Panc1 (cell line): ENCODE measurements around the gene MRPL18. TPM values are rescaled to one million over a fixed set of nuclear protein-coding genes. Genes with fewer than 3 reads are reported as not detected.
A peak's percentile ranks its signal among the peaks of the same experiment; 100 is the strongest.

Experiments used
- ATAC-seq: fragments of 200-7000 bp; cut with Tn5 transposase; 2 replicates; pipeline ENCODE4 v1.9.1; 2020; ENCODE audit warnings: mild to moderate bottlenecking, moderate library complexity
- BruUV-seq: library from RNA; stranded (reverse); fragments of 400-500 nt; replicated peaks from 2 replicates; lab custom pipeline; 2021; lab: Mats Ljungman, UMichigan
- CTCF ChIA-PET: fragments of 300-600 bp; sonication (Branson Sonifier 250); formaldehyde crosslinking; loops from one replicate; lab custom pipeline; 2022; ENCODE audit warnings: antibody characterized with exemption; lab: Charles Lee
- POLR2A ChIA-PET: fragments of 300-600 bp; sonication (Branson Sonifier 250); formaldehyde crosslinking; loops from one replicate; lab custom pipeline; 2022; ENCODE audit warnings: antibody characterized with exemption; lab: Charles Lee
- DNase-seq: peaks from one replicate; pipeline ENCODE4 v3.0.0-alpha.2; 2010; ENCODE audit warnings: low read depth, low spot score
- H3K27ac ChIP-seq: 2 replicates; pipeline ENCODE4 v1.5.1; 2011; ENCODE audit warnings: mild to moderate bottlenecking, low read length, inconsistent platforms
- H3K27me3 ChIP-seq: fragments of 200-500 bp; sonication (Bioruptor generic); 2 replicates; pipeline ENCODE4 v1.6.0; 2014; ENCODE audit warnings: low read length, inconsistent platforms; ENCODE audit not compliant: control insufficient read depth, insufficient read depth
- H3K36me3 ChIP-seq: fragments of 200-500 bp; sonication (Bioruptor generic); 2 replicates; pipeline ENCODE4 v1.5.1; 2014; ENCODE audit warnings: inconsistent platforms, mild to moderate bottlenecking, low read length, moderate library complexity; ENCODE audit not compliant: control insufficient read depth, insufficient read depth
- H3K4me1 ChIP-seq: 2 replicates; pipeline ENCODE4 v1.5.1; 2011; ENCODE audit warnings: inconsistent platforms, mild to moderate bottlenecking, low read length, moderate library complexity; ENCODE audit not compliant: control insufficient read depth, insufficient read depth
- H3K4me3 ChIP-seq, 2 experiments: 2 replicates each; pipeline ENCODE4 v1.5.1; 2011 to 2012; ENCODE audit warnings: low read depth in 2 of 2, low read length in 2 of 2, mild to moderate bottlenecking in 2 of 2, inconsistent platforms in 1 of 2, moderate library complexity in 1 of 2
- H3K9me3 ChIP-seq: fragments of 200-500 bp; sonication (Bioruptor generic); 2 replicates; pipeline ENCODE4 v1.5.1; 2014; ENCODE audit warnings: low read depth, mild to moderate bottlenecking, inconsistent platforms, low read length, moderate library complexity; ENCODE audit not compliant: control insufficient read depth, insufficient read depth
- CTCF ChIP-seq: fragments of 450-650 bp; IDR thresholded peaks from 2 replicates; pipeline ENCODE4 v1.5.1; 2017; ENCODE audit warnings: mild to moderate bottlenecking
- POLR2AphosphoS5 ChIP-seq: IDR thresholded peaks from 2 replicates; pipeline ENCODE4 v1.6.1; 2012; ENCODE audit warnings: mild to moderate bottlenecking, low read depth, low read length, moderate library complexity
- REST ChIP-seq, 2 experiments: IDR thresholded peaks; 2 replicates each; pipeline ENCODE4 v1.6.1; 2011 to 2012; ENCODE audit warnings: low read depth in 2 of 2, control low read depth in 1 of 2, low read length in 1 of 2, mild to moderate bottlenecking in 1 of 2, moderate library complexity in 1 of 2; ENCODE audit not compliant: insufficient read depth in 1 of 2
- SIN3A ChIP-seq: IDR thresholded peaks from 2 replicates; pipeline ENCODE4 v1.6.1; 2012; ENCODE audit warnings: low read depth, mild to moderate bottlenecking, low read length, moderate library complexity, borderline replicate concordance; ENCODE audit not compliant: insufficient read depth
- TCF7L2 ChIP-seq: IDR thresholded peaks from 2 replicates; pipeline ENCODE4 v1.6.1; 2011; ENCODE audit warnings: mild to moderate bottlenecking, low read depth, low read length, inconsistent platforms
- in situ Hi-C: cut with HindIII; loops from 2 replicates; pipeline ENCODE4 v1.10.0; 2016; ENCODE audit warnings: low sequenced_read_pairs, low pct_unique_long_range_greater_than_20kb
- intact Hi-C: fragments of 100-400 bp; cut with micrococcal nuclease; formaldehyde crosslinking; loops from one replicate; pipeline ENCODE4 v1.10.0; 2022; ENCODE audit not compliant: unreplicated experiment
- total RNA-seq: library from RNA; stranded (reverse); gene quantifications from one replicate; pipeline ENCODE4 v1.2.1, GENCODE V29; 2021; ENCODE audit not compliant: unreplicated experiment

MRPL18 gene
- total RNA-seq, 1 experiment from 2014 or later = 98.4 TPM

- CTCF ChIA-PET = no interaction called here
- BruUV-seq = no TSS peak
- Histone ChIP-seq H3K27me3 (no peaks in the 10 kb centered on the region), H3K9me3 (no peaks in the 10 kb centered on the region), H3K27ac (peak overlapping the region; percentile 87), H3K4me1 (peaks cover 28% of the 10 kb centered on the region; the same call in 1 of the 2 replicates), H3K36me3 (peaks cover 54% of the 10 kb centered on the region), H3K4me3 (peak overlapping the region; percentile 98 to 99)
- intact Hi-C loops (loop anchor here (5.0 kb wide), 1 partner anchor 97 kb away; the partner anchor contains the start of gene SOD2), in situ Hi-C loops (no loop called here)
- no peak for DNase-seq
- POLR2A ChIA-PET = interaction anchor here (0.6 to 0.7 kb wide), 2 partner anchors 19 to 26 kb away, joined by 3 to 6 read pairs; no protein-coding TSS in a partner anchor
- ATAC-seq = no peak; the same call in 1 of the 2 replicates
- TF ChIP-seq CTCF = no peak
- peak; percentile 60; the same call in 1 of the 2 replicates for TF ChIP-seq SIN3A
Measured at GRCh38 chr6:159788753-159789376, 1.4 kb upstream of the MRPL18 start.

- in situ Hi-C loops = no loop called here
- intact Hi-C loops = loop anchor here (5.0 kb wide), 1 partner anchor 97 kb away; the partner anchor contains the start of gene SOD2
- POLR2A ChIA-PET = interaction anchor here (0.7 to 1.0 kb wide), 2 partner anchors 27 to 63 kb away, joined by 4 to 6 read pairs; partner anchors contain the start of gene WTAP
- Histone ChIP-seq H3K9me3 (no peaks in the 10 kb centered on the region), H3K27ac (peak within 1 kb of the TSS; percentile 99), H3K27me3 (no peaks in the 10 kb centered on the region), H3K4me1 (peaks cover 28% of the 10 kb centered on the region; the same call in 1 of the 2 replicates), H3K36me3 (peaks cover 57% of the 10 kb centered on the region), H3K4me3 (peak within 1 kb of the TSS; percentile 98 to 99)
- peak; percentile 93 for ATAC-seq
- BruUV-seq = no TSS peak
- TF ChIP-seq POLR2AphosphoS5 (peak; percentile 92), SIN3A (no peak; the same call in 1 of the 2 replicates)
- CTCF ChIA-PET = interaction anchor here (0.6 to 0.7 kb wide), 2 partner anchors 15 to 35 kb away, joined by 3 read pairs; no protein-coding TSS in a partner anchor
- DNase-seq = peak; percentile 96
Measured at GRCh38 chr6:159789377-159790148, 704 bp upstream of the MRPL18 start, which contains the start of gene TCP1. TSS of gene TCP1 (minus strand) at chr6:159789602. CDS start at chr6:159789468, 134 bp downstream.

GRCh38 chr6:159790956-159791598 is 810 bp downstream of the MRPL18 start:
- no peaks in the 10 kb centered on the region for H3K27me3 ChIP-seq
- peak overlapping the region; percentile 98 to 99 for H3K4me3 ChIP-seq
- CTCF ChIA-PET = no interaction called here
- no peaks in the 10 kb centered on the region for H3K9me3 ChIP-seq
- POLR2A ChIA-PET = interaction anchor here (0.6 kb wide), 1 partner anchor 88 kb away, joined by 17 read pairs; no protein-coding TSS in a partner anchor
- TF ChIP-seq POLR2AphosphoS5 (no peak), SIN3A (no peak), TCF7L2 (no peak), REST (IDR thresholded peaks at IDR 0.05; ENCODE audit: insufficient read depth in 1 of 2, low read depth in 2 of 2, low read length in 1 of 2) (no peak), CTCF (no peak)
- DNase-seq (no peak), ATAC-seq (no peak)
- peak overlapping the region; percentile 99 for H3K27ac ChIP-seq
- H3K4me1 ChIP-seq = peaks cover 26% of the 10 kb centered on the region; the same call in 1 of the 2 replicates
- no TSS peak for BruUV-seq
- H3K36me3 ChIP-seq = peaks cover 43% of the 10 kb centered on the region
- in situ Hi-C loops (no loop called here), intact Hi-C loops (no loop called here)
